Raji (cell line): Measurements from ENCODE around the gene PLPPR3.

Experiments used
- POLR2A ChIP-seq: IDR thresholded peaks from 2 replicates; pipeline ENCODE4 v1.6.1; 2011; ENCODE audit warnings: low read depth, low read length, control low read depth; ENCODE audit not compliant: insufficient read depth

The PLPPR3 gene

DNA sequence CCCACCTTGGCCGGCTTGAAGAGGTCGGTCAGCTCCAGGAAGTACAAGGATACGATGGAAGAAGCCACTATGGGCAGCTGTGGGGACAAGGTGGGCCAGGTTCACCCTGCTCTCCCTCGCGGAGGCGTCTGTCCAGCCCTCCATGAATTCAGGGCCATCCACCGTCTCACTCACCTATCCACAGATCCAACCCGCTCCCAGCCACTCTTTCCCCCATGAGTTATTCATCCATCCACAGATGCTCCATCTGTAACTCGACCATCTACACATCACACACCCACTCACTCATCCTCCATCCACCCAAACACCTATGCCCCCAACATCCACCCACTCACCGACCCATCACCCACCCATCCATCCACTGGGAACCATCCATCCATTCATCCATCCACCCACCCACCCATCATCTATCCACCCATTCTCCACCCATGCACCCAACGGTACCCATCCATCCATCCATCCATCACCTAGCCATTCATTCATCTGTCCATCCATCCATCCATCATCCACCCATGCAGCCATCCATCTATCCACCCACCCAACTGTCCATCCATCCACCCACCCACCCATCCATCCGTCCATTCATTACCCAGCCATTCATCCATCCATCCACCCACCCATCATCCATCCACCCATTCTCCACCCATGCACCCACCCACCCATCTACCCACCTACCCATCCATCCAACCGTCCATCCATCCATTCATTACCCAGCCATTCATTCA lies 5.8 kb downstream of the PLPPR3 start:
- TF ChIP-seq POLR2A: no peak

DNA sequence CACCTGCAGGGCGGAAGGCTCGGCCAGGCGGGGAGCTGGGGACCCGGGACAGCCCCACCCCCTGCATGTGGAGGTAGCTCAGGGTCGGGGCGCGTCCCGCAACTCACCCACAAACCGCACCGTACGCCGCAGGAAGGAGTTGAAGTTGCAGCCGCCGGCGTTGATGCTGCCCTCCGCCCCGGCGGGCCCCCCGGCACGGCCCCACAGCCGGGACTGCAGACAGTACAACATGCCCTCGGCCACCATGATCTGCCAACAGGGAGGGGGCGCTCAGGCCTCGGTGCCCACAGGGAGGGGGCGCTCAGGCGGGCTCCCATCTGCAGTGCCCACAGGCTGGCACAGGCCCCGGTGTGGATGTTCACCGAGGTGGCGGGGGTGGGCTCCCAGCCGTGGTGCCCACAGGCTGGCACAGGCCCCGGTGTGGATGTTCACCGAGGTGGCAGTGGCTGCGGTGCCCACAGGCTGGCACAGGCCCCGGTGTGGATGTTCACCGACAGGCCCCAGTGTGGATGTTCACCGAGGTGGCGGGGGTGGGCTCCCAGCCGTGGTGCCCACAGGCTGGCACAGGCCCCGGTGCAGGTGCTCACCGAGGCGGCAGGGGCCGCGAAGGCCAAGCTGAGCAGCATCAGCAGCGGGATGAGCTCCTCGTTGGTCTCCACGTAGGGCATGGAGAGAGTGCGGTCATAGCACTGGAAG lies 6.5 kb downstream of the PLPPR3 start:
- TF ChIP-seq POLR2A: no peak

- no peak for TF ChIP-seq POLR2A
Observed at GRCh38 chr19:814152-815078, 7.3 kb downstream of the PLPPR3 start.

GRCh38 chr19:813219-814151 lies 8.3 kb downstream of the PLPPR3 start:
- no peak for TF ChIP-seq POLR2A

DNA sequence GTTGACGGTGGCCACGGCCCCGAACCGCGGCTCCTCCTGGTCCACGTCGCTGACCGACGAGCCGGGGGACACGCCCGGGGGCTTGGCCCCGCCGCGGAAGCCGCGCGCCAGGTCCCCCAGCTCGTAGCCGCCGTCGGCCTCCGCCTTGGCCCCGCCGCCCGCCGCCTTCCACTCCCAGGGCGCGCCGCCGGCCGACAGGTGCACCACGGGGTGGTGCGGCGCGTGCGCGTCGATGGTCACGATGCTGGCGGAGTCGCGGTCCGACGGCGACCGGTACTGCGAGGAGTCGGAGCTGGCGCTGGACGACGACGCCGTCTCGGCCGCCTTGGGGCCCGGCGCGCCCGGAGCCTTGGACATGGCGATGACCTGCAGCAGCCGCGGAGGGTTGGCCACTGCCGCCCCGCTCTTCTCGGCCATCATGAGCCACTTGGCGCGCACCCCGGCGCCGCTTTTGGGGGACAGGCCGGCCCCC lies 9.0 kb downstream of the PLPPR3 start:
- no peak for TF ChIP-seq POLR2A

DNA sequence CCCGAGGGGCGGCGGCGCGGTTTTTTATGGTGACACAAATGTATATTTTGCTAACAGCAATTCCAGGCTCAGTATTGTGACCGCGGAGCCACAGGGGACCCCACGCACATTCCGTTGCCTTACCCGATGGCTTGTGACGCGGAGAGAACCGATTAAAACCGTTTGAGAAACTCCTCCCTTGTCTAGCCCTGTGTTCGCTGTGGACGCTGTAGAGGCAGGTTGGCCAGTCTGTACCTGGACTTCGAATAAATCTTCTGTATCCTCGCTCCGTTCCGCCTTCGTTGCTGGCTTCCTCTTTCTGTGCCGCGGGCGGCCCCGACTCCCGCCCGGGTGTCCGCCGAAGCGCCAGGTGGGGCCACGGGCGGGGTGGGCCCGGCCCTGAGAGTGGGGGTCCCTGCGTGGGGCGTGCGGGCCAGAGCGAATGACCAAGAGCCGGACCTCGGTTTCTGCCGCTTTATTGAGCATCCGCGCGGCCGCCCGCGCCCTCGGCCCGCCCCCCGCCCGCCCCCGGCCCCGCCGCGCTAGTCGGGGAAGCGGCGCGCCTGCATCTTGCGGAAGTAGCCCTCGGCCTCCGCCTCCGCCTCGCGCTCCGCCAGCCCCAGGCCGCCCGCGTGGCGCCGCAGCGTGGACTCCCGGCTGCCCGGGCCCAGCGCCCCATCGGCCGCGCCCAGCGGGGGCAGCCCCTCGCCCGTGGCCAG lies 9.6 kb downstream of the PLPPR3 start:
- TF ChIP-seq POLR2A: no peak

- no peak for TF ChIP-seq POLR2A
Observed at GRCh38 chr19:811506-812048, 10.2 kb downstream of the PLPPR3 start.

GRCh38 chr19:810883-811489 lies 10.8 kb downstream of the PLPPR3 start:
- no peak for TF ChIP-seq POLR2A

DNA sequence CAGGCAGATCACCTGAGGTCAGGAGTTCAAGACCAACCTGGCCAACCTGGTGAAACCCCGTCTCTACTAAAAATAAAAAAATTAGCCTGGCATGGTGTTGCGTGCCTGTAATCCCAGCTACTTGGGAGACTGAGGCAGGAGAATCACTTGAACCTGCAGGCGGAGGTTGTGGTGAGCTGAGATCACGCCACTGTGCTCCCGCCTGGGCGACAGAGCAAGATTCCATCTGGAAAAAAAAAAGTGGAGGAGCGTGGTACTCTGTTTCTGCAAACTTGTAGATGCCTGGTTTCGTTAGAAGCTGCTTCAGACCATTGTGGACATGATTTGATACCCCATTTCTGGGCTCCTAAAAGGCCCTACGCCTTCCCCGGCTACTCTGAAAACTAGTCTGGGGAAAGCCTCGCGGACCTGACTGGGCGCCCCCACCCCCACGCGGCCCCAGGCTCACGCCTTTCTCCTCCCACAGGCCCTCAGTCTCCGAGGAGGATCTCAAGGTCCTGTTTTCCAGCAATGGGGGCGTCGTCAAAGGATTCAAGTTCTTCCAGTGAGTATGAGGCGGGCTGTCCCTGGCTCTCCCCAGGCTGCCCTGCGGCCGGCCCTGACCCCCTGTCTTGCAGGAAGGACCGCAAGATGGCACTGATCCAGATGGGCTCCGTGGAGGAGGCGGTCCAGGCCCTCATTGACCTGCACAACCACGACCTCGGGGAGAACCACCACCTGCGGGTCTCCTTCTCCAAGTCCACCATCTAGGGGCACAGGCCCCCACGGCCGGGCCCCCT lies 11.5 kb downstream of the PLPPR3 start:
- TF ChIP-seq POLR2A: no peak

- no peak for TF ChIP-seq POLR2A
Observed at GRCh38 chr19:808423-808775, 13.4 kb downstream of the PLPPR3 start.

DNA sequence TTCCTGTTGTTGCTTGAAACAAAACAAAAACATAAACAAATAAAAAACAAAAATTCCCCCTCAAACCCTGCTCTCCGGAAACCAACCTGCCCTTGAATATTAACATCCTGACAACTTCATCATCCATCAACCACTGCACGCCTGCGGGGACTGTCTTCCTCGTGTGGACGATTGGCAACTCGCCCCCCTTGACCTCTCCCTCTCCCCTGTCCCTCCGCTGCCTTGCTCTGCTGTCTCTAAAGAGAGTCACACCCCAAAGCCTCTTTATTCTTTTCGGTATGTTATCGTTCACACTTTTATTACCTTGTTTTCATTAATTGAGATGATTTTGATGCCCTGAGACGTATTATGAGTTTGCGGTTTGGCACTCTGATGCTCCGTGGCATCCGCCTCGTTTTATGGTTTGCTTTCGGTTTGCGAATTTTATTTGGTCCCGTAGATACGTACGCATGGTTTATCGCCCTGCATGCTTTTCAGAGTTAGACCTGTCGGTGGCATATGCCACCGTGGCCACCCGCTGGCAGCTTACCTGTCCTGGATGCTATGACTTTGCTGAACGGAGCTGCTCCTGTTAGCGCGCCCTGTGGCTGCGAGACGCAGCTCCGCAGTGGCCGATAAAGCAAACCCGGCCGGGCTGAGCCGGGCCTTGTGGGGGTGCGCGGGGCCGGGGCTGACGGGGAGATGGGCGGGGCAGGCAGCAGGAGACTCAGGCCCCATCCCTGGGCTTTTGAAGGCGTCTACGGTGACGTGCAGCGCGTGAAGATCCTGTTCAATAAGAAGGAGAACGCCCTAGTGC lies 13.9 kb downstream of the PLPPR3 start:
- no peak for TF ChIP-seq POLR2A
